A204.1 (cell line): ENCODE data around the gene SCAF4.
"Not testable (repeated sequence)": the region's sequence is repeated elsewhere in the genome, so short reads cannot be mapped to it uniquely, and the experiment has no call there.

Source experiments
- FAIRE-seq: peaks from 2 replicates; lab custom pipeline; 2012; peaks lifted over from hg19 to GRCh38; lab: Jason Lieb, UNC

SCAF4 gene

DNA sequence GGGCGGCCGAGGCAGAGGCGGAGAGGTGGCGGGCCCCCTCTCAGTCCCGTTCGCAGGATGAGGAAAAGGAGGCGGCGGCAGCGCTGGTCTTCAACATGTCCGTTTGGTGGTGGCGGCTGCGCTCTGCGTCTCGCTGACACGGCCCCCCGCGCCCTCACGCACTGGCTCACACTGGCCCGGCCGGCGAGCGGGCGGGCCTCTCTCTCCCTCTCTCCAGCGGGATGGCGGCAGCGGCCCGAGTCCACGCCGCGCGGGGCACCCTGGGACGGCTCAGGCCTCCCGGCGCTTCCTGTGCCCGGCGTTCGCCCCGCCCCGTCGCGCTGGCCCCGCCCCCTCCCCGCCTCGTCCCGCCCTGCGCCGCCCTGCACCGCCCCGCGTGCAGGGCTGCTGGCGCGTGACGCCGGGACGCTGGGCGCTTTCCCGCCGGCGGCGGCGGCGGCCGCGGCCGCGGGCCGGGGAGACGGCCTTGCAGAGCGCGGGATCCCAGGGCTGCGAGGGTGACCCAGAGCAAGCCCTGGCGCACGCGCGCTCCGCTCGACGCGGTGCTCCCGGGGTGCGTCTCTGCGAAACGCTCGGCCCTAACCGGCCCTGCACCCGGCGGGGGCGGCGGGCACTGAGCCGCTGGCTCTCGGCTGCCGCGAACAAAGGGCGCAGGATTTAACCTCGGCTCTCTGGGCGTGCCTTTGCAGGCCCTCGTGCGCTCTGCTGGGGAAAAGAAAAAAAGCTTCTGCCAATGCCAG, at the start of gene SCAF4:
Gene SCAF4 (minus strand): TSS at position 262 of the 740 bp plus-strand sequence. CDS start 426 bp downstream, outside the sequence.
- no peak for FAIRE-seq

DNA sequence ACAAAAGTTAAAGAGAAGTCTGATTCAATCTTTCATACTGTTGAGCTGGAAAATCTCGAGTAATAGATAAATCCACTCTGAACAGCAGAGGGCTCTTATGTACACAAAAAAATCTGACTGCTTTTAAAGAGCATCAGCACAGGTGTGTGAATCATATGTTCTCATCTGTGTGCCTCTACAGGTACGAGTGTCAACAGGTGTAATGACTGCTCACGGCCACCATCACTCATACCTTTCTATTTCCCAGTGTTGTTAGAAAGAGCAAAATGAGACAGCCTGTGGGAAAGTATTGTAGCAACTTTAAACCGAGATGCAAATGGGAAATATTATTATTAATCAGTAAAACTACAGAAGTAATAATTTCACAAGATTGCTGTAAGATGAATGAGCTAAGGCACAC, 49.0 kb upstream of the SCAF4 start:
- peak; percentile 47 for FAIRE-seq

DNA sequence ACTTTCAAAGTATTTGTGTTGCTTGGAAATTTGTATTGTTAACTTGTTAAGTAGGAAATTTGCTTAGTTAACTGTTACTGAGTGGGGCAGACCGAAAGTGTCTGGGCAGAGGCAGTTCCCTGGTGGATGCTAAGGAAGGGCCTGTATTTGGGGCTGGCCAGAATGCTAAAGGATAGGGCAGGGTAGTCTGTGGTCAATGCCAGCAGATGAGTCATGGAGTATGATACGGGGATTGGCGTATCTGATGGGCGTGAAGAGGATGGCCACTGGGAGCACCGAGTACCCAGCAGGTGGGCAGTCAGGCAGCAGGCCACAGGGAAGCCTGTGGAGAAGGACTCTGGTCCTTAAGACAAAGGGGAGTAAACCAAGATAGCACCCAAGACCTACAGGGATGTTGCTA, 46.6 kb upstream of the SCAF4 start:
- FAIRE-seq: no peak

DNA sequence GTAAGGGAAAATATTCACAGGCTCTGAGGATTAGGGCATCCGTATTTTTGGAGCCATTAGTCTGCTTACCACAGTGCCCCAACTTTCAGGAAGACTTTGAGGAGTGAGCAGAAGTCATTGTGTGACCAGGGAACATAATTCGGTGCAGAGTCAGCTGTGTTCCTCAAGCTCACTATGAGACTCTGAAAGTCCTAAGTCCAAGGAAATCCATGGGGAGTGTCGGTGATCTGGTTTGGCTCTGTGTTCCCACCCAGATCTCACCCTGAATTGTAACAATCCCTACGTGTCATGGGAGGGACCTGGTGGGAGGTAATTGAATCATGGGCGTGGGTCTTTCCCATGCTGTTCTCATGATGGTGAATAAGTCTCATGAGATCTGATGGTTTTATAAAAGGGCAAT, 45.9 kb upstream of the SCAF4 start:
- no peak for FAIRE-seq

GRCh38 chr21:31774031-31774430, 42.1 kb upstream of the SCAF4 start:
- no peak for FAIRE-seq

- no peak for FAIRE-seq
Measured at GRCh38 chr21:31772674-31773555, 41.0 kb upstream of the SCAF4 start.

DNA sequence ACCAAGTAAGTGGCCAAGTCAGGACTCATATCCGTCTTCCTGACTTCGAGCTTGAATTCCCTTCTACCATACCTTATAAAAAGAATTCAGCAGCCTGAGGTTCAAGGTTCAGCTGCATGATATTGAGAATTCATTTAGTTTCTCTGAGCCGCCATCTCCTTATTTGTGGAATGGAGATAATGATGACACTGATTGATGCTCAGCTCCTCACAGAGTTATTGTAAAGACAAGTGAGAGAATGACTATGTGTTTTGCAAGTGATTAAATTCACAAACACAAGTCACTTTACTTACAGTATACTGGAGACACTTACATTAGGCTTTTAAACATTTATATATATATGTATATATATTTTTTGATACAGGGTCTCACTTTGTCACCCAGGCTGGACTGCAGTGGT, 39.8 kb upstream of the SCAF4 start:
- no peak for FAIRE-seq

DNA sequence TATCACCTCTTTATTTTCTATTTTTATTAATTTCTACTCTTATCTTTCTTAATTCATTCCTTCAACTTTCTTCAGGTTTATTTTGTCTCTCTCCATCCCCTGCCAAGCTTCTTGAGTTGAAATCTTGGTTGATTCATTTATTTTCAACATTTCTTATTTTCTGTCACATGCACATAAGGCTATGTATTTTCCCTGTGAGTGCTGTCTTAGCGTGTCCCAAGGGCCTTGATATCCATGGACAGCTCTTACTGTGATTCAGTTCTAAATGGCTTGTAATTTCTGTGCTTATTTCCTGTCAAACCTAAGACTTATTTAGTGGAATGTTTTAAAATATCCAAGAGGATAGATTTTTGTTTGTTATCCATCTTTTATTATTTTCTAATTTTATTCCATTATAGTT, 36.8 kb upstream of the SCAF4 start:
- FAIRE-seq: no peak

DNA sequence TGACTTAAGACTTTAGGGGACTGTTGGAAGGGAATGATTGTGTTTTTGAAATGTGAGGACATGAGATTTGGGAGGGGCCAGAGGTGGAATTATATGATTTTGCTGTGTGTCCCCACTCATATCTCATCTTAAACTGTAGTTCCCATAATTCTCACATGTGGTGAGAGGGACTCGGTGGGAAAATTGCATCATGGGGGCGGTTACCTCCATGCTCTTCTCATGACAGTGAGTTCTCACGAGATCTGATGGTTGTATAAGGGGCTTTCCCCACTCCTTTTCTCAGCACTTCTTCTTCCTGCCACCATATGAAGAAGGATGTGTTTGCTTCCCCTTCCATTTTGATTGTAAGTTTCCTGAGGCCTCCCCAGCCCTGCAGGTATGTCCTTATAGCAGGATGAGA, 35.0 kb upstream of the SCAF4 start:
- FAIRE-seq: no peak

GRCh38 chr21:31765850-31766249, 33.9 kb upstream of the SCAF4 start:
- not testable (repeated sequence) for FAIRE-seq

GRCh38 chr21:31760931-31761330, 29.0 kb upstream of the SCAF4 start:
- no peak for FAIRE-seq

- no peak for FAIRE-seq
Measured at GRCh38 chr21:31756787-31757186, 24.9 kb upstream of the SCAF4 start.

DNA sequence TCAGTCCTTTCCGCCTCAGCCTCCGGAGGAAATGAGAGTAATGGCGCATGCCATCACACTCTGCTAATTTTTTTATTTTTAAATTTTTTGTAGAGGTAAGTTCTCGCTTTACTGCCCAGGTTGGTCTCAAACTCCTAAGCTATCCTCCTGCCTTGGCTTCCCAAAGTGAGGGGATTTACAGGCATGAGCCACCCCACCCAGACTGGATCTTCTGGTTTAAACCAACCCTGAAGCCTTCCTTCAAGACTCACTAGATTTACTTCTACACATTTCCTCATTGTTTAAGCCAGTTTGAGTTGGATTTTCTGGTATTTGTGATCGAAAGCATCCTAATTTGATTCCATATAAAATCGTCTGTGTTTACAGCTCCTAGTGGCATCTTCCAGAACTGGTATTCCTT, 23.1 kb upstream of the SCAF4 start:
- FAIRE-seq: no peak

DNA sequence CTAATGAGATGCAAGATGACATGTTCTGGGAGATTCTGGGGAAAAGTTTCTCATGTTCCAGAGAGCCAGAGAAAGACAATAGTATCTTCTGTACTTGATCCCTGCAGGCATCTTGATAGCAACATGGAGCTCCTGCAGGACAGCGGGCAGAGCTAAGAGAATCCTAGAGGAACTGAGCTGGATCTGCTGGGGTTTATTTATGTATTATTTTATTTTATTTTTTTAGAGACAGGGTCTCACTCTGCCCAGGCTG, 22.7 kb upstream of the SCAF4 start:
- no peak for FAIRE-seq

DNA sequence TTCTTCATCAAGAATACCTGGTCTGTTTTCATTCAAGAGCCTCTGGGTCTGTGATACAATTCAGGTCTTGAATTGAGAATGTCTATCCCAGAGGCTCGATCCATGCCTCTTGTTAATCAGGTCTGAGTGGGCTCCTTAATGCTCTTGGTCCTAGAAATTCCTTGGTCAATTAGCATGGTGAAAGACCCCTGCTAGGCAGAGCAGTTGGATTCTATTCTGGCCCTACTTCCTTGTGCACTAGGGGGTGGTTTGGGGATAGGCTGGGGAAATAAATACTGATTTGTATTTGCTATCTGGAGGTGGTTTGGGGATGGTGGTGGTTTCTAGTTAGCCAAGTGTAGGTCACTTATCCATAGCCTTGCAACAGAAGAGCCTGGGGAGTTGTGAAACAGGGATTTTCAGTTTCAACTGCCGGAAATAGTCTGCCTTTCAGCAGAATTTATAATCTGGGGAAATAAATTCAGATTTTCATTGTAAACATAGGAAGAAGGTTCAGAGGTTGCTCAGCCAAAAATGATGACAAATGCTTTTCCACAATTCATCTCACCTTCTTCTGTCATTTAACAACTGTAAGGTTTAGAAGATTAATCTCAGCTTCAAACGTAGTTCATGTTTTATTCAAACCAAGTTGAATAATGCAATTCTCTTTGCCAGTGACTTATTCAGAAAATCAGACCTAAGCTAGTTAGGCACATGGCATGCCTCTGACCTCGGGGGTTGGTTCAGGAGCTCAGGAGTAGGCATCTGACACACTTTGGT, 22.2 kb upstream of the SCAF4 start:
- no peak for FAIRE-seq

DNA sequence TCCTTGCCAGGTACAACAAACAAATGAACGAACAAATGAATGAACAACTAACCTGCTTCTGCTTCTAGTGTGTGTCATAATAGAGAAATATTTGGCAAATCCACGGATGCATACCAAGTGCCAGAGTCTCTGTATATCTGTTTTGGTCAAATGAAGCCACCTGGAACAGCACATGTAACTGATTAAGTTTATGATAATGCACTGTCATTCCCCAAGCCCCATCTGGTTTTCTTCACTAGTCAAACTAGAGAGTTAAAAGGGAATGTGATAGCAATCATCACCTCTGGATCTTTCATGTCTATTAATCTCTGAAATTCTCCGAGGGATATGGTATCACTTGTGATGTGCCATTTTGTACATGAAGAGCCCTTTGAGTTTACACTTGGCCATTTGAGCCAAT, 21.0 kb upstream of the SCAF4 start:
- FAIRE-seq: no peak

DNA sequence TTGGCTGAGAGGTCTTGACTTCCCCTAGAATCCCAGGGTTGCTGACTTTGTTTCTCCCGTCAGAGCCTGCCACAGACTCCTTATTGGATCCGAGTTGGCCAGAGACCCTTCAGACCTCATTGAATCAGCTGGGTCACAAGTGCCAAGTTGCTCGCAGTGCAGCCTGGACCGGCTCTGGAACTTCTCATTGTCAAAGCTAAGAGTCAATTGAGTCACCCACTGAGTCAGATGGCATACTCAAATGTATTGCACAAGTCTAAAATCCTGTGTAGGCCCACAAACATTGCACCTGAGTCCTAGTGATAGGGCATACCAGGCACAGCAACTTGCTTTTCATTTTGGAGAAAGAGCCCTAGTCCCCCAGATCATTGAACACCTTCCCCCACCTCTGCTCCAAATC, 20.4 kb upstream of the SCAF4 start:
- no peak for FAIRE-seq

GRCh38 chr21:31750843-31751242, 18.9 kb upstream of the SCAF4 start:
- FAIRE-seq: no peak

GRCh38 chr21:31744182-31744800, 12.4 kb upstream of the SCAF4 start:
- no peak for FAIRE-seq

- no peak for FAIRE-seq
Measured at GRCh38 chr21:31743712-31744111, 11.8 kb upstream of the SCAF4 start.

- no peak for FAIRE-seq
Measured at GRCh38 chr21:31741116-31741515, 9.2 kb upstream of the SCAF4 start.

DNA sequence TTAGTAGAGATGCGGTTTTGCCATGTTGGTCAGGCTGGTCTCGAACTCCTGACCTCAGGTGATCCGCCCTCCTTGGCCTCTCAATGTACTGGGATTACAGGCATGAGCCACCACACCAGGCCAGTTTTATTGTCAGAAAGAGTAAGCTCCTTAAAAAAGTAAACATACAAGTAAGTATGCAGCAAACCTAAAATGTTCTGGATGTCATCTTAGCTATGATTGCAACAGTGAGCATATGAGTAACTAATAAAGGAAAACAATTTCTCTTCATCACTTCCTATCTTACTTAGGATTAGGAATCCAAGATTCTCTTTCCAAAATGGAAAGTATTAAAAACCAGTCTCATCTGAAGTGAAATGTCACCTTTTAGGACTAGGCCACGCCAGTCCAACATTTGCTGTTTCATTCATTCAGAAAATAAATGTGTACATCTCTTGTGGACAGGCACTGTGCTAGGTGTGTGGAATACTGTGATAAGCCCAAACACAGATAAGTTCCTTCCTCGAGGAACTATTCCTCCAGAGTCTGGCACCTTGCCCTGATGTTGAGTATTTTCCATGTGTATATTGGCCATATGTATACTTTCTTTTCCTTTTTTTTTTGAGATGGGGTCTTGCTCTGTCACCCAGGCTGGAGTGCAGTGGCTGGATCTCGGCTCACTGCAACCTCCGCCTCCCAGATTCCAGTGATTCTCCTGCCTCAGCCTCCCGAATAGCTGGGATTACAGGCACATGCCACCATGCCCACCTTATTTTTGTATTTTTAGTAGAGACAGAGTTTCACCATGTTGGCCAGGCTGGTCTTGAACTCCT, 5.9 kb upstream of the SCAF4 start:
- not testable (repeated sequence) for FAIRE-seq
